GM21390 (cell line): ENCODE data around the gene ADARB2.
"Not testable (repeated sequence)": the region's sequence is repeated elsewhere in the genome, so short reads cannot be mapped to it uniquely, and the experiment has no call there.

Experiments used
- ATAC-seq: cut with Tn5 transposase; IDR thresholded peaks from one replicate; pipeline ENCODE4 v1.9.1; 2021; ENCODE audit not compliant: unreplicated experiment

ADARB2 gene

GRCh38 chr10:1362589-1363445 is 374.5 kb downstream of the ADARB2 start:
- ATAC-seq: no peak

GRCh38 chr10:1361411-1362105 is 375.8 kb downstream of the ADARB2 start:
- no peak for ATAC-seq

- no peak for ATAC-seq
Measured at GRCh38 chr10:1360558-1361164, 376.7 kb downstream of the ADARB2 start.

- ATAC-seq: no peak
Measured at GRCh38 chr10:1360011-1360557, 377.2 kb downstream of the ADARB2 start.

GRCh38 chr10:1359626-1359955 is 377.7 kb downstream of the ADARB2 start:
- ATAC-seq: no peak

GRCh38 chr10:1358860-1359625 is 378.3 kb downstream of the ADARB2 start:
- ATAC-seq: no peak

- no peak for ATAC-seq
Measured at GRCh38 chr10:1358147-1358546, 379.2 kb downstream of the ADARB2 start.

- ATAC-seq: no peak
Measured at GRCh38 chr10:1356349-1356748, 381.0 kb downstream of the ADARB2 start.

GRCh38 chr10:1354809-1355710 is 382.3 kb downstream of the ADARB2 start:
- ATAC-seq: no peak

GRCh38 chr10:1352296-1352695 is 385.0 kb downstream of the ADARB2 start:
- ATAC-seq: not testable (repeated sequence)

GRCh38 chr10:1348773-1349050 is 388.6 kb downstream of the ADARB2 start:
- no peak for ATAC-seq

- no peak for ATAC-seq
Measured at GRCh38 chr10:1347962-1348772, 389.2 kb downstream of the ADARB2 start.

- ATAC-seq: no peak
Measured at GRCh38 chr10:1347525-1347924, 389.8 kb downstream of the ADARB2 start.

GRCh38 chr10:1346201-1346600 is 391.1 kb downstream of the ADARB2 start:
- ATAC-seq: no peak

- no peak for ATAC-seq
Measured at GRCh38 chr10:1345368-1345767, 392.0 kb downstream of the ADARB2 start.

GRCh38 chr10:1344846-1345245 is 392.5 kb downstream of the ADARB2 start:
- ATAC-seq: no peak

GRCh38 chr10:1344408-1344807 is 392.9 kb downstream of the ADARB2 start:
- ATAC-seq: no peak

GRCh38 chr10:1343176-1343575 is 394.1 kb downstream of the ADARB2 start:
- no peak for ATAC-seq

GRCh38 chr10:1341052-1341451 is 396.3 kb downstream of the ADARB2 start:
- ATAC-seq: not testable (repeated sequence)
